Upper lobe of right lung (tissue), 1 donor: ENCODE data around the gene TBCEL. TPM values are rescaled to one million over a fixed set of nuclear protein-coding genes. Genes with fewer than 3 reads are reported as not detected.

Source experiments
- ATAC-seq: fragments of 200-7000 bp; cut with Tn5 transposase; one replicate; pipeline ENCODE4 v1.9.1; 2020; ENCODE audit warnings: mild to moderate bottlenecking, moderate library complexity
- DNase-seq: peaks from one replicate; pipeline ENCODE4 v3.0.0-alpha.2; 2020
- H3K27ac ChIP-seq: fragments of 200-600 bp; one replicate; pipeline ENCODE4 v1.8.0; 2022
- H3K27me3 ChIP-seq: fragments of 200-600 bp; one replicate; pipeline ENCODE4 v1.8.0; 2022; ENCODE audit warnings: mild to moderate bottlenecking
- H3K36me3 ChIP-seq: fragments of 200-600 bp; one replicate; pipeline ENCODE4 v1.8.0; 2022
- H3K4me1 ChIP-seq: fragments of 200-600 bp; one replicate; pipeline ENCODE4 v1.8.0; 2022
- H3K4me3 ChIP-seq: fragments of 200-600 bp; one replicate; pipeline ENCODE4 v1.8.0; 2022; ENCODE audit warnings: mild to moderate bottlenecking
- H3K9me3 ChIP-seq: fragments of 200-600 bp; one replicate; pipeline ENCODE4 v1.8.0; 2022
- intact Hi-C: fragments of 100-400 bp; cut with DNase I; formaldehyde crosslinking; loops from one replicate; pipeline ENCODE4 v1.11.0; 2022
- total RNA-seq: library from RNA; stranded (reverse); fragmentation: NEBNext Ultra II Directional; extraction: Animal tissue kit (Norgen Biotek cat#: 25700); gene quantifications from one replicate; pipeline ENCODE4 v1.2.1, GENCODE V29; 2021
- TF ChIP-seq, protein P1 (sequence below): fragments of 200-600 bp; IDR thresholded peaks from one replicate; pipeline ENCODE4 v1.8.0; 2022; ENCODE audit warnings: antibody characterized with exemption
- donor health status: DM: no; HTN: yes; CAD: no; lungs with severe emphysema.

The TBCEL gene
- total RNA-seq, 1 donor from 2014 or later: 41.1 TPM

DNA sequence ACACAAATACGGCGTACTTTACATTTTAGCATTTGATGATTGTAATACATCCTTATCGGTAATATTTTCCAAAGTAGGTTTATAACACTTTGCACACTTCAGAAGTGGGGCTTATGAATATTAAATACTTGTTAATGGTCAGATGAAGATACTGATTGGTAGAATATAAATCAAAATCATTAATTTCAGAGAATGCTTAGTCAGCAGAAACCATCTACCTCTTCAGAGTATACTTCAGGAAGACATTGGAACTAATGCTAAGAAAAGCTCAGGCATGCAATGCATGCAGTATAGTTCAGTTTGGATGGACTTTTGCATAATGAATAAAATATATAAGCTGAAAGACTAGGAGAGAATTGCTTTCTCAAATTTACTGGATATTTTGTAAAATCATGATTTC is 57.4 kb downstream of the TBCEL start:
- no peaks in the 10 kb centered on the region for H3K9me3 ChIP-seq
- no peaks in the 10 kb centered on the region for H3K4me1 ChIP-seq
- no peak for DNase-seq
- H3K27ac ChIP-seq: no peak overlapping the region
- intact Hi-C loops: no loop called here
- no peak overlapping the region for H3K4me3 ChIP-seq
- no peak for ATAC-seq
- peaks cover 17% of the 10 kb centered on the region for H3K36me3 ChIP-seq
- H3K27me3 ChIP-seq: no peaks in the 10 kb centered on the region
- TF ChIP-seq, protein P1, sequence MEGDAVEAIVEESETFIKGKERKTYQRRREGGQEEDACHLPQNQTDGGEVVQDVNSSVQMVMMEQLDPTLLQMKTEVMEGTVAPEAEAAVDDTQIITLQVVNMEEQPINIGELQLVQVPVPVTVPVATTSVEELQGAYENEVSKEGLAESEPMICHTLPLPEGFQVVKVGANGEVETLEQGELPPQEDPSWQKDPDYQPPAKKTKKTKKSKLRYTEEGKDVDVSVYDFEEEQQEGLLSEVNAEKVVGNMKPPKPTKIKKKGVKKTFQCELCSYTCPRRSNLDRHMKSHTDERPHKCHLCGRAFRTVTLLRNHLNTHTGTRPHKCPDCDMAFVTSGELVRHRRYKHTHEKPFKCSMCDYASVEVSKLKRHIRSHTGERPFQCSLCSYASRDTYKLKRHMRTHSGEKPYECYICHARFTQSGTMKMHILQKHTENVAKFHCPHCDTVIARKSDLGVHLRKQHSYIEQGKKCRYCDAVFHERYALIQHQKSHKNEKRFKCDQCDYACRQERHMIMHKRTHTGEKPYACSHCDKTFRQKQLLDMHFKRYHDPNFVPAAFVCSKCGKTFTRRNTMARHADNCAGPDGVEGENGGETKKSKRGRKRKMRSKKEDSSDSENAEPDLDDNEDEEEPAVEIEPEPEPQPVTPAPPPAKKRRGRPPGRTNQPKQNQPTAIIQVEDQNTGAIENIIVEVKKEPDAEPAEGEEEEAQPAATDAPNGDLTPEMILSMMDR: no peak

- no peak overlapping the region for H3K27ac ChIP-seq
- ATAC-seq (no peak), DNase-seq (no peak)
- H3K36me3 ChIP-seq: peaks cover 26% of the 10 kb centered on the region
- H3K27me3 ChIP-seq: no peaks in the 10 kb centered on the region
- H3K4me1 ChIP-seq: no peaks in the 10 kb centered on the region
- H3K9me3 ChIP-seq: no peaks in the 10 kb centered on the region
- H3K4me3 ChIP-seq: no peak overlapping the region
- intact Hi-C loops: no loop called here
- TF ChIP-seq, protein P1: no peak
These were observed 58.3 kb downstream of the TBCEL start for GRCh38 chr11:121082219-121082618.

DNA sequence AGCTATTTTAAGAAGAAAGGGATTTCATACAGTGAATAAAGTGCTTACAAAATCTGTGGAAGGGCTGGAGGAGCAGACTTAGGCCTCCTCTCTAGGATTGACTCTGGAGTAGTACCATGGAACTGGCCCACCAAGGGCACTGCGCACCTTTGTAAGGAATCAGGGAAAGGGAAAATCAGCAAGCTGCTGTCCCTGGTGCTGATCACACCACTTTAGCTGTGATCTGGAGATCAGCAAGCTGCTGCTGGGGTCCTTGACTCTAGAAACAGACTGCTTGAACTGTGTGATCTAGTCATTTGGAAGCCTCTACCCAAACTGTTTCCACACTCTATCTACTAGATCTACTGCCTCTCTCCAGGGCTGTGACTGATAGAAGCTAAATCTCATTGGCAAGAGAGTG is 58.8 kb downstream of the TBCEL start:
- H3K27me3 ChIP-seq: no peaks in the 10 kb centered on the region
- intact Hi-C loops: no loop called here
- no peak for ATAC-seq

GRCh38 chr11:121086866-121087265 is 63.0 kb downstream of the TBCEL start:
- no peaks in the 10 kb centered on the region for H3K9me3 ChIP-seq
- H3K4me1 ChIP-seq: no peaks in the 10 kb centered on the region
- no peak for DNase-seq
- no peaks in the 10 kb centered on the region for H3K27me3 ChIP-seq
- ATAC-seq: no peak
- peaks cover 30% of the 10 kb centered on the region for H3K36me3 ChIP-seq
- TF ChIP-seq, protein P1: no peak
- intact Hi-C loops: no loop called here
- H3K4me3 ChIP-seq: no peak overlapping the region
- H3K27ac ChIP-seq: no peak overlapping the region

More for the DNA sequence above, 58.8 kb downstream of the TBCEL start:
- TF ChIP-seq, protein P1: no peak
- Histone ChIP-seq H3K27ac (no peak overlapping the region), H3K4me1 (no peaks in the 10 kb centered on the region), H3K4me3 (no peak overlapping the region), H3K36me3 (peaks cover 30% of the 10 kb centered on the region), H3K9me3 (no peaks in the 10 kb centered on the region)
- DNase-seq: no peak

DNA sequence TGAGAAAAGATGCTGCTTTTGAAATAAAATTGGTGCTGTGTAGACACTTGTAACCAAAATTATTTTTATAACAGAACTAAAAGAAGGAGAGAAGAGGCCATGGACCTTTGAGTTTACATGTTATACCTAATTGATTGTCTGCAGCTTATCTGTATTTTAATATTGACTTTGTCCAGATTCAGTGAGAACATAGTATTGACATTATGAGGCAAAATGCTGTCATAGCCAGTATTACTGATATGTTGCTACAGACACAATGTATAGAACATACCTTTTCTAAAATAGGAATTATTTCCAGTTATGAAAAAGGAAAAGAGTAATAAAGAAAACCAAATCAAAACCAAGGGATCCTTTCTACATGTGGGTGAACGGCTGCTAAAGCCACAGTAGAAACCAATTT is 65.7 kb downstream of the TBCEL start:
- no peak for ATAC-seq
- peaks cover 30% of the 10 kb centered on the region for H3K36me3 ChIP-seq
- no peak for DNase-seq
- no peaks in the 10 kb centered on the region for H3K4me1 ChIP-seq
- TF ChIP-seq, protein P1: no peak
- intact Hi-C loops: no loop called here
- H3K27me3 ChIP-seq: no peaks in the 10 kb centered on the region
- H3K4me3 ChIP-seq: no peak overlapping the region
- no peaks in the 10 kb centered on the region for H3K9me3 ChIP-seq
- no peak overlapping the region for H3K27ac ChIP-seq

DNA sequence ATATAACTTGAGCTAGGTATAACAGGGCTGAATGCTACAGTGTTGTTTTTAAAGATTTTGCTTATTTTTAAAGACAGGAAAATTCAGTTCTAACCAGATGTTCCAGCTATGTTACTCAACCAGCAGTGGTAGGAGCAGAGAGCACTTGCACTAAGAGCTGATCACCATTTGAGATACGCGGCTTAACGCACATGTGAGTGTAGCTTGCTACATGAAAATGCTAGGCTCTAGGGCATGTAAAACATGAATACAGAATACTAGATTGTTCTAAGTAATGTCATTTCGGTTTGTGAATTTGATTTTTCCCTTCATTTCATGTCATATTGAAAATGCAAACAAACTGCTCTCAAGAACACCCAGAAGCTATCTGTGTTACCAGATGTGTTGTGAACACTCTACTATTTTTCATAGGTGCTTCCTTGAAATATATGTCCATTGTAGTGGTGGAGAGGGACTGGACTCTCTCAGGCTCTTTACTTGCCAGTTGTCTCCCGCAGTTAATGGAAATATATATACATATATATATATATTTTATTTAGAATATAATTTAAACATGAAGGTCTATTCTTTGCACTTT is 66.3 kb downstream of the TBCEL start:
- Histone ChIP-seq H3K4me1 (no peaks in the 10 kb centered on the region), H3K4me3 (no peak overlapping the region), H3K27me3 (no peaks in the 10 kb centered on the region), H3K27ac (no peak overlapping the region), H3K36me3 (peaks cover 26% of the 10 kb centered on the region), H3K9me3 (no peaks in the 10 kb centered on the region)
- TF ChIP-seq, protein P1: no peak
- ATAC-seq: no peak
- DNase-seq: no peak
- intact Hi-C loops: no loop called here
